Vagina (tissue), 2 donors: ENCODE measurements around the gene CTSE. TPM values are rescaled to one million over a fixed set of nuclear protein-coding genes. Genes with fewer than 3 reads are reported as not detected.
"Not testable (repeated sequence)": the region's sequence is repeated elsewhere in the genome, so short reads cannot be mapped to it uniquely, and the experiment has no call there.

ENCODE experiments used
- DNase-seq, 2 donors: peaks; one replicate each; pipeline ENCODE4 v3.0.0-alpha.2; 2017; ENCODE audit errors: extremely low spot score in 2 of 2
- H3K27ac ChIP-seq: fragments of 200-600 bp; sonication (generic); one replicate; pipeline ENCODE4 v1.5.1; 2019
- H3K27me3 ChIP-seq: fragments of 200-600 bp; sonication (generic); one replicate; pipeline ENCODE4 v1.5.1; 2019
- H3K36me3 ChIP-seq, 2 donors: fragments of 200-600 bp; sonication (generic); one replicate each; pipeline ENCODE4 v1.5.1; 2017 to 2019
- H3K4me1 ChIP-seq: fragments of 200-600 bp; sonication (generic); one replicate; pipeline ENCODE4 v1.5.1; 2019
- H3K4me3 ChIP-seq, 2 donors: fragments of 200-600 bp; sonication (generic); 1 replicate in 1 of 2; 2 replicates in 1 of 2; pipeline ENCODE4 v1.5.1; 2016 to 2019
- H3K9me3 ChIP-seq: fragments of 200-600 bp; sonication (generic); one replicate; pipeline ENCODE4 v1.5.1; 2019
- POLR2A ChIP-seq, 2 donors: fragments of 450-650 bp; IDR thresholded peaks; one replicate each; pipeline ENCODE4 v1.6.1; 2017; ENCODE audit warnings: antibody characterized with exemption in 2 of 2, mild to moderate bottlenecking in 2 of 2, moderate library complexity in 2 of 2
- POLR2AphosphoS5 ChIP-seq, 2 donors: sonication (generic); formaldehyde crosslinking; IDR thresholded peaks; one replicate each; pipeline ENCODE4 v1.9.0; 2017; ENCODE audit warnings: antibody characterized with exemption in 2 of 2, mild to moderate bottlenecking in 2 of 2, low read depth in 1 of 2; ENCODE audit not compliant: insufficient read depth in 1 of 2
- intact Hi-C: fragments of 100-400 bp; cut with DNase I; formaldehyde crosslinking; loops from one replicate; pipeline ENCODE4 v1.15.1; 2023
- total RNA-seq: library from RNA; depleted of rRNA; stranded (reverse); fragments of >200 nt; gene quantifications from one replicate; pipeline ENCODE4 v1.2.3, GENCODE V29; 2016
- TF ChIP-seq, protein P1 (sequence below), 3 experiments: fragments of 450-650 bp in 2 of 3; fragments of 200-600 bp in 1 of 3; sonication (generic) in 1 of 3; IDR thresholded peaks; one replicate each; pipeline ENCODE4 v1.5.1; 2017 to 2019; ENCODE audit warnings: antibody characterized with exemption in 3 of 3, mild to moderate bottlenecking in 2 of 3, moderate library complexity in 2 of 3

Gene CTSE
- total RNA-seq, 1 donor from 2014 or later, result not detected

DNA sequence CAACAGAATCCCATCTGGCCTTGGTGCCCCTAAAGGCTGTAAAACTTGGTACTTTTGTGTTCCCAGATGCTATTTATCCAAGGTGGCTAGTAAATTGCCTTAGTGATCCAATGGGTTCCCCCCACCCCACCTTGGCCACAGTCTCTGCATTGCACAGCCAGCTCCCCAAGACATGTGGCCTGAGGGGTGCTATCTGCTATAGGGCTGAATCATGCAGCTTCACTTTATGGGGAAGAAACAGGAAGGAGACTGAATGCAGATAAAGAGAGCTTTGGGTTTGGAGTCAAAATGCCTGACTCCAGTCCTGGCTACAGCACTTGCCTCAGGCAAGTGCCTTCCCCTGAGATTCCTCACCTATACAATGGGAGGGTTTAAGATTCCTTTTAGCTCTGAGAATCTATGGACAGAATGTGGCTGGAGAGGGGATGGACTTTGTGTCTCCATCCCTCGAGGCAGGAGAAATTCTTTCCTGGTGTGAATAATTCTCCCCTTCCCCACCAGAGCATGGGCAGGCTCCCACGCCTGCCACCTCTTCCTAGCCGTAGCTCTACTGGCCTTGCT lies 35.7 kb upstream of the CTSE start:
- intact Hi-C loops, result no loop called here
- H3K4me1 ChIP-seq, result no peaks in the 10 kb centered on the region
- H3K36me3 ChIP-seq, result no peaks in the 10 kb centered on the region
- no peak for TF ChIP-seq POLR2A (IDR thresholded peaks at IDR 0.05)
- TF ChIP-seq POLR2AphosphoS5 (IDR thresholded peaks at IDR 0.05; ENCODE audit: insufficient read depth in 1 of 2, low read depth in 1 of 2), result no peak
- TF ChIP-seq, protein P1, sequence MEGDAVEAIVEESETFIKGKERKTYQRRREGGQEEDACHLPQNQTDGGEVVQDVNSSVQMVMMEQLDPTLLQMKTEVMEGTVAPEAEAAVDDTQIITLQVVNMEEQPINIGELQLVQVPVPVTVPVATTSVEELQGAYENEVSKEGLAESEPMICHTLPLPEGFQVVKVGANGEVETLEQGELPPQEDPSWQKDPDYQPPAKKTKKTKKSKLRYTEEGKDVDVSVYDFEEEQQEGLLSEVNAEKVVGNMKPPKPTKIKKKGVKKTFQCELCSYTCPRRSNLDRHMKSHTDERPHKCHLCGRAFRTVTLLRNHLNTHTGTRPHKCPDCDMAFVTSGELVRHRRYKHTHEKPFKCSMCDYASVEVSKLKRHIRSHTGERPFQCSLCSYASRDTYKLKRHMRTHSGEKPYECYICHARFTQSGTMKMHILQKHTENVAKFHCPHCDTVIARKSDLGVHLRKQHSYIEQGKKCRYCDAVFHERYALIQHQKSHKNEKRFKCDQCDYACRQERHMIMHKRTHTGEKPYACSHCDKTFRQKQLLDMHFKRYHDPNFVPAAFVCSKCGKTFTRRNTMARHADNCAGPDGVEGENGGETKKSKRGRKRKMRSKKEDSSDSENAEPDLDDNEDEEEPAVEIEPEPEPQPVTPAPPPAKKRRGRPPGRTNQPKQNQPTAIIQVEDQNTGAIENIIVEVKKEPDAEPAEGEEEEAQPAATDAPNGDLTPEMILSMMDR (IDR thresholded peaks at IDR 0.05), result no peak
- DNase-seq, result no peak
- no peaks in the 10 kb centered on the region for H3K9me3 ChIP-seq
- no peak overlapping the region for H3K27ac ChIP-seq
- no peaks in the 10 kb centered on the region for H3K27me3 ChIP-seq
- no peak overlapping the region for H3K4me3 ChIP-seq

DNA sequence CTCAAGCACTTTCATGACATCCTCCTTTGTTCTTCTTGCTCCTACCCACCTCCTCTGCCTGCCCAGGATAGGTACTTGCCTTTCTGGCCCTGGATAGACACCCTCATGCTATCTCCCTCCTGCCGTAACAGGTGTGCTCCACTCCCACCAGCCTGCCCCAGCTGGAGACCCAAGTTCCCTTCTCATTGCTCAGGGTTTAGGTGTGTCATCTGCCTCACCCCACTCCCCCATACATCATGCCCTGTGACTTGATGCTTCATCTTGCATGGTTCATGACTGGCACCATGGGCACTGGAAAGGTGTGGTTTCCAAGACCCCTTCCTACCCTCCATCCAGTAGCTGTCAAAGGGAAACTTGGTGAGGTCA lies 35.2 kb upstream of the CTSE start:
- Histone ChIP-seq H3K4me1 (no peaks in the 10 kb centered on the region), H3K27ac (no peak overlapping the region), H3K27me3 (no peaks in the 10 kb centered on the region), H3K36me3 (no peaks in the 10 kb centered on the region), H3K4me3 (no peak overlapping the region), H3K9me3 (no peaks in the 10 kb centered on the region)
- no peak for DNase-seq
- TF ChIP-seq POLR2A (IDR thresholded peaks at IDR 0.05), result no peak
- TF ChIP-seq POLR2AphosphoS5 (IDR thresholded peaks at IDR 0.05; ENCODE audit: insufficient read depth in 1 of 2, low read depth in 1 of 2), result no peak
- TF ChIP-seq, protein P1 (IDR thresholded peaks at IDR 0.05), result no peak
- intact Hi-C loops, result no loop called here

DNA sequence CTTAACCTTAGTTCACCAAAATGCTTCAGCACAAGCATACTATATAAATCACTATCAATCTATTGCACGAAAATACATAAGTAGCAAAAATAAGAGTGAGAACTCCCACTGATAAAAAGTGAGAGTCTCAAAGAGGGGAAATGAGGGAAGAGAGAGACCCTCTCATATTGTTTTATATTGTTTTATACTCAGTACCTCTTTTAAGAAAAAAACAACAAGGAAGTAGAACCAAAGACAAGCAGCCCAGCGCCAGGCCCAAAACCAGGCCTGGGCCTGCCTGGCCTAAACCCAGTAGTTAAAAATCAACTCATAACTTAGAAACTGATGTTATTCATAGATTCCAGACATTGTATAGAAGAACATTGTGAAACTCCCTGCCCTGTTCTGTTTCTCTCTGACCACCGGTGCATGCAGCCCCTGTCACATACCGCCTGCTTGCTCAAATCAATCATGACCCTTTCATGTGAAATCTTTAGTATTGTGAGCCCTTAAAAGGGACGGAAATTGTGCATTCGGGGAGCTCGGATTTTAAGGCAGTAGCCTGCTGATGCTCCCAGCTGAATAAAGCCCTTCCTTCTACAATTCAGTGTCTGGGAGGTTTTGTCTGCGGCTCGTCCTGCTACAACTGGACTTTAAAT lies 34.7 kb upstream of the CTSE start:
- intact Hi-C loops, H3K27ac ChIP-seq, DNase-seq, H3K4me1 ChIP-seq, H3K9me3 ChIP-seq, H3K27me3 ChIP-seq, H3K4me3 ChIP-seq, H3K36me3 ChIP-seq: not testable (repeated sequence)

DNA sequence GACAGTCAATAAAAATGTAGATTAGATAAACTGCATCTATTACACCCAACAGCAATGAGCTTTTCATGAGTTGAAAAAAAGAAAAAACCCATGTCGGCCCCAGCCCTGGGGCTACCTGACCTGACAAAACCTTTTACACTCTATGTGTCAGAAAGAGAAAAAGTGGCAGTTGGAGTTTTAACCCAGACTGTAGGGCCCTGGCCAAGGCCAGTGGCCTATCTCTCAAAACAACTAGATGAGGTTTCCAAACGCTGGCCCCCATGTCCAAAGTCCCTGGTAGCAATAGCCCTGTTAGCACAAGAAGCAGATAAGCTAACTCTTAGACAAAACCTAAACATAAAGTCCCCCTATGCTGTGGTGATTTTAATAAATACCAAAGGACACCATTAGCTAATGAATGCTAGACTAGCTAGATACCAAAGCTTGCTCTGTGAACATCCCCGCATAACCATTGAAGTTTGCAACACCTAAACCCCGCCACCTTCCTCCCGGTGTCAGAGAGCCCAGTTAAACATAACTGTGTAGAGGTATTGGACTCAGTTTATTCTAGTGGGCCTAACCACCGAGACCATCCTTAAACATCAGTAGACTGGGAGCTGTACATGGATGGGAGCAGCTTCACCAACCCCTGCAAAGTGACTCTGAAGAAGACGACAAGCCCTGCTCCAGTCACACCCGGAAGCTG lies 32.1 kb upstream of the CTSE start:
- intact Hi-C loops, H3K4me1 ChIP-seq, H3K9me3 ChIP-seq, H3K4me3 ChIP-seq, H3K27ac ChIP-seq, H3K36me3 ChIP-seq, H3K27me3 ChIP-seq: not testable (repeated sequence)
- peak in 1 of 2 donors; percentile 42 for DNase-seq

DNA sequence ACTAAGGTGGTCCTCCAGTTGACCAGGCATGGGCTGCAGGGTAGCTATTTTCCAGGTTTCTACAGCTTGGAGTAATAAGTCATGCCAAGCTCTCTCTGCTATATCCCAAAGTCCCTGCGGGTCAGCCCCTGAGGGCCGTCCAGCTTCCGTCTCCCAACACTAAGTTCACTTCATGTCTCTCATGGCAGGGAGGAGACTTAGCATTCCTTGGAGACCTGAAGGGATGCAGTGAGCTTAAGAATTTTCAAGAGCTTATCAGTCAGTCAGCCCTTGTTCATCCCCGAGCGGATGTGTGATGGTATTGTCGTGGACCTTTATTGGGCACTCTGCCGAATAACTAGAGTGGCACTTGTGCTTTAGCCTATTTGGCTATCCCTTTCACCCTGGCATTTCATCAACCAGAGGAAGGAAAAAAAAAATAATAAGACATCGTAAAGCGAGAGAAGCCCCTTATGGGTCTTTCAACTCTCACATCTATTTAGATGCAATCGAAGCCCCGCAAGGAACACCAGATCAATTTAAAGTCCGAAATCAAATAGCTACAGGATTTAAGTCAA lies 31.5 kb upstream of the CTSE start:
- H3K4me3 ChIP-seq, H3K9me3 ChIP-seq, H3K36me3 ChIP-seq, H3K27me3 ChIP-seq, H3K27ac ChIP-seq, intact Hi-C loops, H3K4me1 ChIP-seq: not testable (repeated sequence)
- DNase-seq, result peak in 1 of 2 donors; percentile 42

DNA sequence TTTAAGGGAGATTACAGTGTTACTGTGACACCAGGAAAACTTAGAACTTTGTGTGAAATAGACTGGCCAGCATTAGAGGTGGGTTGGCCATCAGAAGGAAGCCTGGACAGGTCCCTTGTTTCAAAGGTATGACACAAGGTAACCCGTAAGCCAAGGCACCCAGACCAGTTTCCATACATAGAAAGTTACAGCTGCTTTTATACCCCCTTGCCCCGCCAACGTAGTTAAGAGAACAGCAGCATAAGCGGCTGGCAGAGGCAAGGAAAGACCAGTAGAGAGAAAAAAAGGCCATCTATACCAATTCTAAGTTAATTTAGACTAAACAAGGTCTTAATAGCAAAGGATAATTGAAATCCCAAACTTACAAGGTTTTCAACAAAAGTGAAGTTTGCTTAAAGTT lies 29.9 kb upstream of the CTSE start:
- H3K27ac ChIP-seq, H3K4me3 ChIP-seq, H3K36me3 ChIP-seq, intact Hi-C loops, H3K27me3 ChIP-seq, DNase-seq, H3K4me1 ChIP-seq, H3K9me3 ChIP-seq: not testable (repeated sequence)

DNA sequence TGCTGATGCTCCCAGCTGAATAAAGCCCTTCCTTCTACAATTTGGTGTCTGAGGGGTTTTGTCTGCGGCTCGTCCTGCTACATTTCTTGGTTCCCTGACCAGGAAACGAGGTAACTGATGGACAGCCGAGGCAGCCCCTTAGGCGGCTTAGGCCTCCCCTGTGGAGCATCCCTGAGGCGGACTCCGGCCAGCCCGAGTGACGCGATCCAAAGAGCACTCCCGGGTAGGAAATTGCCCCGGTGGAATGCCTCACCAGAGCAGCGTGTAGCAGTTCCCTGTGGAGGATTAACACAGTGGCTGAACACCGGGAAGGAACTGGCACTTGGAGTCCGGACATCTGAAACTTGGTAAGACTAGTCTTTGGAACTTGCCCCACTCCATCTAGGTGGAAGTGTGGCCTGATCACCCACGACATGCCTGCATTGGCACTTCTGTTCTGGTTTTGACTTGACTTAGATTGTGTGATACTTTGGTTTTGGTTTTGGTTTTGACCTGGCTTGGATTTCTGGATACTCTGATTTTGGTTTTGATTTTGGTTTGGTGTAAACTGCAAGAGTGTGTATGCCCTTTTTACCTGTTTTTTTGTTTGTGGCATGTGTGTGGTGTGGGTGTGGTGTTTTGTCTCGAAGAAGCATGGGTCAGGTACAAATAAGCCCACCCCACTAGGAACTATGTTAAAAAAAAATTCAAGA lies 29.4 kb upstream of the CTSE start, which contains the start of gene RHEX:
RHEX (plus strand) TSS at position 255 of the 692 bp plus-strand sequence. CDS start 44,656 bp downstream, outside the sequence.
- H3K27ac ChIP-seq, DNase-seq, H3K27me3 ChIP-seq, H3K36me3 ChIP-seq, H3K4me1 ChIP-seq, intact Hi-C loops, H3K9me3 ChIP-seq, H3K4me3 ChIP-seq: not testable (repeated sequence)

DNA sequence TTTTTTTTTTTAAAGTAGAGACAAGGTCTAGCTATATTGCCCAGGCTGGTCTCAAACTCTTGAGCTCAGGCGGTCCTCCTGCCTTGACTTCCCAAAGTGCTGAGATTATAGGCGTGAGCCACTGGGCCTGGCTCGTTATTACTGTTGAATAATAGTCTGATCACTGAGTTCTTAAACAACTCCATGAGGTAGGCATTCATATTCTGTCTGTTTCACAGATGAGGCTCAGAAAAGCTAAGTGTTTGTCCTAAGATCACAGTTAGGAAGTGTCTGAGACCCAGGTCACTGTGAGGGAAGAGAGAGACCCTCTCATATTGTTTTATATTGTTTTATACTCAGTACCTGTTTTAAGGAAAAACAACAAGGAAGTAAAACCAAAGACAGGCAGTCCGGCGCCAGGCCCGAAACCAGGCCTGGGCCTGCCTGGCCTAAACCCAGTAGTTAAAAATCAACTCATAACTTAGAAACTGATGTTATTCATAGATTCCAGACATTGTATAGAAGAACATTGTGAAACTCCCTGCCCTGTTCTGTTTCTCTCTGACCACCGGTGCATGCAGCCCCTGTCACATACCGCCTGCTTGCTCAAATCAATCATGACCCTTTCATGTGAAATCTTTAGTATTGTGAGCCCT lies 28.7 kb upstream of the CTSE start:
- intact Hi-C loops, DNase-seq, H3K27ac ChIP-seq, H3K36me3 ChIP-seq, H3K9me3 ChIP-seq, H3K4me1 ChIP-seq, H3K27me3 ChIP-seq, H3K4me3 ChIP-seq: not testable (repeated sequence)
